Activated CD4-positive, alpha-beta T cell treated with anti-CD3 and anti-CD28 coated beads, Interleukin-2, amount 50 U/mL, for 48 hours (primary cell): ENCODE measurements around the gene ZCCHC12.
"Not testable (repeated sequence)": the region's sequence is repeated elsewhere in the genome, so short reads cannot be mapped to it uniquely, and the experiment has no call there.

Source experiments
- DNase-seq, 2 experiments: peaks; one replicate each; pipeline ENCODE4 v3.0.0-alpha.2; 2020

The ZCCHC12 gene

GRCh38 chrX:118823263-118824172 is at the start of gene ZCCHC12:
ZCCHC12 (plus strand) TSS chrX:118823824; CDS start chrX:118825245, 1,421 bp downstream.
- DNase-seq, result peak; percentile 9 to 34

- DNase-seq, result no peak
Observed at GRCh38 chrX:118779581-118779980, 44.0 kb upstream of the ZCCHC12 start.

- DNase-seq, result no peak
Observed at GRCh38 chrX:118780509-118780908, 43.1 kb upstream of the ZCCHC12 start.

GRCh38 chrX:118780911-118781310 is 42.7 kb upstream of the ZCCHC12 start:
- no peak for DNase-seq

- DNase-seq, result no peak
Observed at GRCh38 chrX:118795528-118796280, 27.9 kb upstream of the ZCCHC12 start.

GRCh38 chrX:118802857-118803256 is 20.8 kb upstream of the ZCCHC12 start:
- DNase-seq, result no peak

GRCh38 chrX:118807151-118808017 is 16.2 kb upstream of the ZCCHC12 start:
- peak; percentile 20 to 24 for DNase-seq

- not testable (repeated sequence) for DNase-seq
Observed at GRCh38 chrX:118817257-118817656, 6.4 kb upstream of the ZCCHC12 start.

- no peak for DNase-seq
Observed at GRCh38 chrX:118824173-118824730, 628 bp downstream of the ZCCHC12 start.

- no peak for DNase-seq
Observed at GRCh38 chrX:118825227-118825626, 1.6 kb downstream of the ZCCHC12 start.

GRCh38 chrX:118839334-118839958 is 15.8 kb downstream of the ZCCHC12 start:
- peak; percentile 73 to 76 for DNase-seq

- no peak for DNase-seq
Observed at GRCh38 chrX:118847676-118848075, 24.1 kb downstream of the ZCCHC12 start.

GRCh38 chrX:118853596-118853995 is 30.0 kb downstream of the ZCCHC12 start:
- DNase-seq, result no peak

GRCh38 chrX:118855681-118856310 is 32.2 kb downstream of the ZCCHC12 start:
- no peak for DNase-seq

GRCh38 chrX:118857006-118857405 is 33.4 kb downstream of the ZCCHC12 start:
- DNase-seq, result no peak

GRCh38 chrX:118861338-118861737 is 37.7 kb downstream of the ZCCHC12 start:
- DNase-seq, result no peak

- no peak for DNase-seq
Observed at GRCh38 chrX:118862091-118862490, 38.5 kb downstream of the ZCCHC12 start.

GRCh38 chrX:118862979-118863378 is 39.4 kb downstream of the ZCCHC12 start:
- DNase-seq, result no peak

GRCh38 chrX:118864063-118864635 is 40.5 kb downstream of the ZCCHC12 start:
- DNase-seq, result no peak

GRCh38 chrX:118865231-118865630 is 41.6 kb downstream of the ZCCHC12 start:
- DNase-seq, result no peak

GRCh38 chrX:118867251-118867650 is 43.6 kb downstream of the ZCCHC12 start:
- DNase-seq, result no peak
